ENCODE data around the gene CACNA1C.

CACNA1C gene

GRCh38 chr12:2662524-2662923 lies 609.7 kb downstream of the CACNA1C start:
- no peak for DNase-seq

- DNase-seq, result no peak
Observed at GRCh38 chr12:2664721-2665577, 612.2 kb downstream of the CACNA1C start.

DNA sequence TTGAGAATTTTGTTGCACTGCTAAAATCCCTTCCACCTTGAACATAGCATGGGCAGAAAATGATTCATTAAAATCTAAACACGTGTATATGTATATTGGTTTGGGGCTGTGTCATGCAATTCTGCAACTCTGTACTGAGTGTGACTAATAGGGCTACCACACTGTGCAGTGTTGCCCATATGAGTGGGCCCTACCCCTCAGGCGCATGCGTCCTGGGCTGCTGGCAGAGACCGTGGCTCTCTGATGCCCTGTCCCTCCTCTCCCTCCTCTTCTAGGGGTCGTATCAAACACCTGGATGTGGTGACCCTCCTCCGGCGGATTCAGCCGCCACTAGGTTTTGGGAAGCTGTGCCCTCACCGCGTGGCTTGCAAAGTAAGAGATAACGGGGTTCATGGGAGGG lies 613.6 kb downstream of the CACNA1C start:
- DNase-seq, result no peak

DNA sequence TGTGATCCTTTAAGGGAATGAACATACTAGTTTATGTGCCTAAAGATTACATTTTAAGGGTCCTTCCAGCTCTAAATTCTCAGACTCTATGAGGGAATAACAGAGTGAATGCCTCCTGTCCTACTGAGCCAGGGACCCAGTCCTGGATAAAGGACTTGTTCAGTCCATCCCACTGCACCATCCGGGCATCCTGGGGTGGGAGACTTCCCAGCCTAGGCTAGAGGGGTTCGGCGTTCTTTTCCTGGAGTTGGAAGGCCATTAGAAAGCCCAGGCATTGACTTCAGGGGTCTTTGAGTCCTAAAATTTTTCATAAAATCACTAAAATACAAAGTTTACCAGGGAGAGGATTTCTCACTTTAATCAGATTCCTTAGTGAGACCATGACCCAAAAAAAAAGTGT lies 614.1 kb downstream of the CACNA1C start:
- no peak for DNase-seq

DNA sequence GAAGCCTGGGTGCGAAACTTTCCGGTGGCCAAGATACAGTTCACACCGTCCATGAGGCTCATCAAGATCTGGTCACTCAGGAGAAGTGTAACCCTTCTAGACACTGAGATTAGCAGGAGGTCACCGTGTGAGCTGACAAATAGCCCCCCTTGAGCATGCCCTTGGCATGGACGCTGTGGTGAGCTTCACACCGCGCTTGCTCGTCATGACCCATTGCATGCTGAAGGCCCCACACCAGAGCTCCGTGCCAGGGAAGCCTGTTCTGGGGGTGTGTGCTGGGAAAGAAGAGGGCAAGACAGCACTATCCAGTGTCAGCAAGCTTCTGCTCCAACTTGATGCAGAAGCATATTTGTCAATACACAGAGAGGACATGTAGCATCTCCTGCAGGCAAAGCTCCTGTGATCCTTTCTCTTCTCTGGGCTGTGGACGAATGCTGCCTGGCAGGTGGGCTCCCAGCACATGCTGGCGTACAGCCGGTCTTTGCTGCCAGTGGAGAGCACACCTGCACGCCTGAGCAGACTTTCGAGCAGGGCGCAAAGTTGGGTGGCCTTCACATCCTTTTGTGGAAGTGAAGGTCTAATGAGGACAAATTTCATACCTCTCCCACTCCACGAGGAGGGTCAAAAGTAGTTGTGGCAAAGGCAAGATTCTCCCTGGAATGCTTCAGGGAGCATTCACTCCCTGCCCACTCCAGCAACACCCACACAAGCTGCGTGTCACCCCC lies 615.1 kb downstream of the CACNA1C start:
- DNase-seq, result no peak

DNA sequence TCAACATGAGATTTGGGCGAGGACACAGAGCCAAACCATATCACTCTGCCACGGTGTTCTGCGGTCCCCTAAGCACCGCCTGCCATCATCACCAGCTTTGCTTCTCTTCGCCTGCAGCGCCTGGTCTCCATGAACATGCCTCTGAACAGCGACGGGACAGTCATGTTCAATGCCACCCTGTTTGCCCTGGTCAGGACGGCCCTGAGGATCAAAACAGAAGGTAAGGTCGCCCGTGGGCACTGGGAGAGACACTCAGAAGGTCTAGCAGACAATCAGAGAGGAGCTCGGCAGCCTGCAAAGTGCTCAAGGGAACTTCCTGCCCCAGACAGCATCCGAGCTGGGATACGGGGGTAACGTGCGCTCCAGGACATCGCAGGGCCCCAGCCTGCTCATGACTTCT lies 616.0 kb downstream of the CACNA1C start:
- no peak for DNase-seq

- DNase-seq, result no peak
Observed at GRCh38 chr12:2669560-2669959, 616.8 kb downstream of the CACNA1C start.

GRCh38 chr12:2672863-2673262 lies 620.1 kb downstream of the CACNA1C start:
- no peak for DNase-seq

DNA sequence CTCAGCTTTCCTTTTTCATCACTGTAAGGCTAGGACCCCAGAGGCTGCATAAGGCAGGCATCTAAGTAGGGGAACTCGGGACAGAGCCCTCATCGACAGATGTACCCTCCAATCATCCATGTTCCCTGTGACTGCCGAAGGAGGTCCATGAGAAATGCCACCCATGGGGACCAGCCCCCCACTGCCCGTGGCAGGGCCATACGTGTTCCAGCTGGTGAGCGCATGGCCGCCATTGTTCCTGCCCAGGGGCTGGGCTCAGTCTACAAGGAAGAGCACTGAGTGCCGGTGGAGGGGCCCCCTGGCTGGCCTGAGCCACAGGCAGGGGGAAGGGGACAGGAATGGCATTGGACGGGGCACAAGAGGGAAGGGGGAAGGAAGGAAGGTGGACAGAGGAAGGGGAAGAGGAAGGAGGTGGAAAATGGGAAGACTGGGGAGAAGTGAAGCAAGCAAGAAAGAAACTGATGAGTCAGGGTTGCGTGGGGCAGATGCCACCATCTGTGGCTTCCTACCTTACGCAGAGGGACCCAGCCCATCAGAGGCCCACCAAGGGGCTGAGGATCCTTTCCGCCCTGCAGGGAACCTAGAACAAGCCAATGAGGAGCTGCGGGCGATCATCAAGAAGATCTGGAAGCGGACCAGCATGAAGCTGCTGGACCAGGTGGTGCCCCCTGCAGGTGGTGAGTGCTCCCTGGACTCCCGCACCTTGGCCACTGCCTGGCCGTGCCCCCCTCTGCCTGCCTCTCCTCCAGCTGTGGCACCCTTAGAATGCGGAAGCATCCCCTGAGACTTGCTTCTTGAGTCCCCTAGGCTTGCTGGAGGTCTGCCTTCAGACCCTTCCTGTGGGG lies 621.4 kb downstream of the CACNA1C start:
- DNase-seq, result no peak

GRCh38 chr12:2675776-2676175 lies 623.0 kb downstream of the CACNA1C start:
- no peak for DNase-seq

GRCh38 chr12:2677142-2677880 lies 624.5 kb downstream of the CACNA1C start:
- no peak for DNase-seq

GRCh38 chr12:2678426-2678825 lies 625.6 kb downstream of the CACNA1C start:
- DNase-seq, result no peak

DNA sequence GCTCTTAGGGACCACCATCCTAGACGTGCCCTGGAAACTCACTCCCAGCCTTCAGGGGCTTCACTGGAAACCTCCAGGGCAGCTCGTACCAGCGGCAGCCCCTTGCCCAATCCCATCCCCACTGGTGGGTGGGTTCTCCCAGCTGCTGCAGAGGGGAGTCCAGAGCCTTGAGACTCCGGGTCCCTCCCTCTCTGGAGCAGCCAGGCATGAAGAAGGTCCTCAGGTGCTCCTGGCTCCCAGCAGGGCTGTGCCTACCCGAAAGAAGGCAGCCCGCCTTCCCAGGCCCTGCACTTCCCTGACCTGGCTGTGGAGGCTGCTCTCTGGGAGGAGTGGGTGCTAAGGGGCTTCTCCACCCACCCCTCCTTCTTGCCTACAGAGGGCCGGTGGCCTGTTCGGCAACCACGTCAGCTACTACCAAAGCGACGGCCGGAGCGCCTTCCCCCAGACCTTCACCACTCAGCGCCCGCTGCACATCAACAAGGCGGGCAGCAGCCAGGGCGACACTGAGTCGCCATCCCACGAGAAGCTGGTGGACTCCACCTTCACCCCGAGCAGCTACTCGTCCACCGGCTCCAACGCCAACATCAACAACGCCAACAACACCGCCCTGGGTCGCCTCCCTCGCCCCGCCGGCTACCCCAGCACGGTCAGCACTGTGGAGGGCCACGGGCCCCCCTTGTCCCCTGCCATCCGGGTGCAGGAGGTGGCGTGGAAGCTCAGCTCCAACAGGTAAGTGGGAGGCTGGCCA lies 626.5 kb downstream of the CACNA1C start:
- DNase-seq, result no peak

- DNase-seq, result no peak
Observed at GRCh38 chr12:2679816-2680675, 627.3 kb downstream of the CACNA1C start.

GRCh38 chr12:2680676-2681039 lies 627.9 kb downstream of the CACNA1C start:
- no peak for DNase-seq

GRCh38 chr12:2681450-2682205 lies 628.8 kb downstream of the CACNA1C start:
- DNase-seq, result no peak

- no peak for DNase-seq
Observed at GRCh38 chr12:2682296-2683251, 629.8 kb downstream of the CACNA1C start.

DNA sequence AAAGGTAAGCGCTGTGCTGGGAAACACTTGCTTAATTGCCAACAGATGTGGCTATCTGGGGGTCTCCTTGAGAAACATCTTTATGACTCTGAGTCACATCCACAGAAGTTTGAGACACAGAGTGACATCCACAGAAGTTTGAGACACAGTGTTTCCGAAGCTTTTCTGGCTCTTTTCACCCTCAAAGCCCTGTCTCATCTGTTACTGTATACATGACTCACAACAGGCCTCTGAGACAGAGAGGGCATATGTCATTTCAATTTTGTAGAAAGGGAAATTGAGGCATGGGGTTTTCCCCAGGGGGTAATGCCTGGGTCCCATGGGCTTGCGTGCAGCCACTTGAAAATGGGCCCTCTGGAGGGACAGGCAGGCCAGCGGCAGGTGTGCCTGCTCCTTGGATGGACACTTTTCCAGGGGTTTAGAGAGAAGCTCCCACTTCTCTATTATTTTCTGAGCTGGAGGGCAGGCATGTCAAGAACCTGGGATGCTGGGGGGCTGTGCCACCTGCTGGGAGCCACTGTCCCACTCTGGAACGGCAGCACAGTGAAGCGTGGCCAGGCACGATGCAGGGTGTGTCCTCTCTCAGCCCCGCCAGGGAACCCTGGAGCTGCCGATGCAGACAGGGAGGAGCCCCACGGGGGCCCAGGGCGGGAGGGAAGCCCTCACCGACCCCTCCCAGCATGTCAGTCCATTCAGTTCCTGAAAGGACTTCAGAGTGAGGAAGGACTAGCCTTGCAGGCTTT lies 630.7 kb downstream of the CACNA1C start:
- DNase-seq, result no peak

All from stimulated activated CD4-positive, alpha-beta T cell treated with anti-CD3 and anti-CD28 coated beads, Interleukin-4, amount 100 ng/mL, for 1 hour (primary cell).